GM19395 (cell line): Measurements from ENCODE around the gene ADCY3.
"Not testable (repeated sequence)": the region's sequence is repeated elsewhere in the genome, so short reads cannot be mapped to it uniquely, and the experiment has no call there.

Source experiments
- ATAC-seq: cut with Tn5 transposase; IDR thresholded peaks from one replicate; pipeline ENCODE4 v1.9.1; 2021; ENCODE audit warnings: mild to moderate bottlenecking, moderate library complexity; ENCODE audit not compliant: unreplicated experiment

Gene ADCY3

DNA sequence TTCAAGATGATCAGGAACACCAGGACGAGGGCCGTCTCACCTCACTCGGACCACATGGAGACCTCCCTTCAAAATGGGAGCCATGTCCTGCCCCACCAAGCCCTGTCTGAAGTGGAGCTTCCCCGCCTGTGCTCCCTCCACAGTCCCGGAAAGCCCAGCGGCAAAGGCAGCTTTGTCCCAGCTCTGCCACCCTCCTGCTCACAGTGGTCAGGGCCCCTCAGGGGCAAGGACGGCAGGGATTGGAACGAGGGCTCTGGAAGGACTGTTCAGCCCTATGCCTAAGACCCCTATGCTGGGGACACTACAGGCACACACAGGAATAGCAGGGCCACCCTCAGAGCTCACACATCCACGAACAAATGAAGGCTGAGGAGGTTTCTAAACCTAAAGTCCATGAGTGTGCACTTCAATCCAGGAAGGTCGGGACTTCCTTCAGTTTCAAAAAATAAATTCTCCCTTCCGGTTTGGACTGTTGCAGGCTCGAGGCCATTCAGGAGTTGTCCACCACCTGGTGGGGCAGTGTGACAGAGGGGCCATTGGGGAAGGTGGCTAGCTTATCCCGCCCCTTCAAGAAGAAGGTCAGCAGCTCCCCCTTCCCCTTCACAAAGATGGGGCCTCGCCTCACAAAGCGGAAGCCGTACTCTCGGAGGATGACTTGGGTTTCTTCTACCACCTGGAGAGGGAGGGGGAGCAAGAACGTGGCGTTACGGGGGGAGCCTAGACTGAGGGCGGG, 100.4 kb downstream of the ADCY3 start:
- no peak for ATAC-seq

DNA sequence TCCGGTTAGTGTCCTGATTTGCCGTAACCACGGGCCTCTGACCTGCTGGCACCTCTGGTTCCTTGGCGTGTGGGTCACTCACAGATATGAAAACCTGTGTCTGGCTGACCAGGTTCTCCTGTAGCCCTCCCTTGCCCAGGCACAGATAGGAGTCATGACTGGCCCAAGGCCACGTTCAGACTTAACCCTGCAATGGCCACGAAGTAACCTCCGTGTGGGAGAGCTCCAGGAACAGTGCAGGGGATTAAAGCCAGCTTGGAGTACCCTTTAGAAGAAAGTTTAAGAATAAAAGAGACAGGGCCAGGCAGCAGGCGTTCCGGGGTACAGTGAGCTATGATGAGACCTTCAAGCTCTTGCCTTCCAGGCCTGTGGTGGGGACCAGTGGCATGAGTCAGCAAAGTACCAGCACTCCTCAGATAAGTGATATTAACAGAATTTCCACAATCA, 101.3 kb downstream of the ADCY3 start:
- ATAC-seq = no peak

DNA sequence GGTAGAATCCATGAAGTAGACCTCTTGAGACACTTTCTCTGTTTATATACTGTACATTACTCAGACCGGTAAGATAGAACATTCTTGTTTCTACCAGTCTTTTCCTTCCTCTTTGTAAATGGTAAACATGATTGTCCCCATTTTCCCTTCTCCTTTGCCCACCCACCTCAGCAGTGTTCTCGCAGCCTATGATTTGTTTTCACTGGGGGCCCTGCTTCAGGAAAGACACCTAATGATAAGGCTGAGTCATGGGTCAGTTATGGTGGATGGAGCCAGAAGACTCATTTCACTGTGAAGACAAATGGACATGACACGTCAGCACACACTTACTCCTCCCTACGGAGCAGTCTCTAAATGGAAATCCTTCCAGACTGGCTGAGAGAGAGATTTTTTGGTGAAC, 103.2 kb downstream of the ADCY3 start:
- no peak for ATAC-seq

DNA sequence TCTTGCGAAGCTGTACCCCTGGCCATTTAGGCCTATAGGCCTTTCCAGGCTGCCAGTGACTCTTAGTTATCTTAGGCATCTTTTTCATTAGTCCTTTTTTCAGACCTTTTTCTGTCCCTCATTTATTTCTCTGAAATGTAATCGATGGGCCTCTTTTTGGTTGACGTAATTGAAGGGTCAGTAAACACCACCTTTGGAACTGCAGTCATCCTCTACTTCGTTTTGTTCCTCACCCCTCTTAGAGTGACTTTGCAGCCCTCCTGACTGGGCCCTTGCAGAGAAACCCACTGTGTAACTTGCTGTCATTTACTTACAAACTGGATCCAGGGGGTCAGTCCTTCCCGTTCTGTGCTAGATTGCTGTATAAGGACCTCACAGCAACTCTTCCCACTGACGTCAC, 103.6 kb downstream of the ADCY3 start:
- no peak for ATAC-seq

DNA sequence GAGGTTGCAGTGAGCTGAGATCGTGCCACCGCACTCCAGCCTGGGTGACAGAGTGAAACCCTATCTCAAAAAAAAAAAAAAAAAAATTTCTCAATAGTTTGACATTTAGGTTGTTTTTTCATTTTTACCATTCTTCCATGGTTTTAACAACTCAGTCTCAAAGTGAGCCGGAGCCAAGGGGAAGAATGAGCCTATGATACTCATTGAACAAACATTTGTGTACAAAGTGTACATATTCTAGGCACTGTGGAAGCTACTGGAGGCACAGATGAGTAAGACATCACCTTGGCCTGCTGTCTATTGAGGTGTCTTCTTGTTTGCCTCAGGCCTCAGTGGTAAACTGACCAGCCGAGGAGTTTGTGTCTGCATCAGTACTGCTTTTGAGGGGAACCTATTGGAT, 104.9 kb downstream of the ADCY3 start:
- ATAC-seq = no peak

DNA sequence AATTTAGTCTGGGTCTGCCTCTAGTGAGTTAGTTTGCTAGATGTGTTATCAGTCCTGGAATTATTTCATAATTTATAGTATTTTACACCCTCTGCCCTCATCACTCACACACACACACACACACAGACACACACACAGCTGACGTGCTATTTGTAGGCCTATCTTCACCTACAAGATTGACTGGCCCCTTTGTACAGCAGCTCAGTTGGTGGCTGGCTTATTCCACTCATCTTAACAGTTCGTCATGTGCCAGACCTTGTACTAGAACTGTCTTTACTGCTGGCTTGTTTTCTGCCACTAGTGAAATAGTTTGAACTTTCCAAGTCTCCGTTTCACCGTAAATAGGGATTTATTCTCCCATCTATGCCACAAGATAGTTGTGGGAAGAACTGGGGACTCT, 105.5 kb downstream of the ADCY3 start:
- no peak for ATAC-seq

DNA sequence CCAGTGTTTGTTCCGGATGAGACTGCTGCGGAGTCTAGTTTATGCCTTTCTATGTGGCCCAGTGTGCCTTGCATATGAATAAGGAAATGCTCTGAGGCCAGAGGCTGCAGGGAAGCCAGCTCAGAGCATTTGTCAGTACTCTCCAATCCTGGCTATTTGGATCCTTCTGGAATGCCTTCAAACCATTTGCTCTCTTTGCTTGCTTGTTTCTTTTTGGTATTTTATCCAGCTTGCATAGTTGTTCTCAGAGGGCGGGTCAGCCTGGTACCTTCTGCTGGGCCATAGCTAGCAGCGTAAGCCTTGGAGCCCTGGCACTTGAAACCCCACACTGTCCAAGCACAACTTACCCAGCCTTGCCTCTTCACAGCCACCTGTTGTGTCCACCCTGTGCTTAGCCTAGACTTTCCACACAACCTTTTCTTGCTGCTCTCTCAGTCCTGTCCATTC, 106.3 kb downstream of the ADCY3 start:
- no peak for ATAC-seq

DNA sequence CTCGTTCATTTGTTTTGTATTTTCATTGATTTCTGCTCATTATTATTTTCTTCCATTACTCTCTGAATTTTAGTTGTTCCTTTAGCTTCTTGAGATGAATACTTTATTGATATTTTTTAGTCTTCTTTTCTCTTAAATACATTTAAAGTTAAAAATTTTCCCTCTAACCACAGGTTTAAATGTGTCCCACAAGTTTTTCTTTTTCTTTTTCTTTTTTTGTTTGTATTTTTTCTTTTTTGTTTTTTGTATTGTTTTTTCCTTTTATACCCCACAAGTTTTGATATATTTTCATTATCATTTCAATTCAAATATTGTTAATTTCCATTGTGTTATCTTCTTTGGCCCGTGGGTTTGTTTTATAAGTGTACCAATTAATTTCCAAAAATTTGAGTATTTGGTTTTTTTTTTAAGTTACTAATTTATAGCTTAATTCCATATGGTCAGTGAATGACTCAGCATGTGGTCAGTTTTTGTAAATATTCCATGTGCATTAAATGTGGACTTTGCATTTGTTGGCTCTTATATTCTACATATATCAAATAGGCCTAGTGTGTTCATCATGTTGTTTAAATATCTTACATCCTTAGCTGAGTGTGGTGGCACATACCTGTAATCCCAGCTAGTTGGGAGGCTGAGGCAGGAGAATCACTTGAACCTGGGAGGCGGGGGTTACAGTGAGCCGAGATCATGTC, 110.6 kb downstream of the ADCY3 start:
- ATAC-seq = no peak

DNA sequence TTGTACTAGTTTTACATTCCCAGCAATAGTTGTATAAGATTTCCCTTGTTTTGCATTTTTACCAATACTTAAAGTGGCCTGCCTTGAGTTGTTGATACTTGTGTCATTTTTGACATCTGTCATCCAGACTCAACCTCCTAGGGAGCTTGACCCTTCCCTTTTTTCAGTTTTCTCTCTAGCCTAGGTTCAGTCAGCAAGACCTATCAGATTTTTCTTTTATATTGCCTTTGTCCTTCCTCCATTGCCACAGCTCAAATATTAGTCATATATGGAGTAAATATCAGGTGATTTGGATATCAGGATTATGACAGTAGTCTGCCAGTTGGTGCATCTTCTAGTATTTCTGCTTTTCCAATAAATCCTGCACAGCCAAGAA, 113.4 kb downstream of the ADCY3 start:
- ATAC-seq = no peak

DNA sequence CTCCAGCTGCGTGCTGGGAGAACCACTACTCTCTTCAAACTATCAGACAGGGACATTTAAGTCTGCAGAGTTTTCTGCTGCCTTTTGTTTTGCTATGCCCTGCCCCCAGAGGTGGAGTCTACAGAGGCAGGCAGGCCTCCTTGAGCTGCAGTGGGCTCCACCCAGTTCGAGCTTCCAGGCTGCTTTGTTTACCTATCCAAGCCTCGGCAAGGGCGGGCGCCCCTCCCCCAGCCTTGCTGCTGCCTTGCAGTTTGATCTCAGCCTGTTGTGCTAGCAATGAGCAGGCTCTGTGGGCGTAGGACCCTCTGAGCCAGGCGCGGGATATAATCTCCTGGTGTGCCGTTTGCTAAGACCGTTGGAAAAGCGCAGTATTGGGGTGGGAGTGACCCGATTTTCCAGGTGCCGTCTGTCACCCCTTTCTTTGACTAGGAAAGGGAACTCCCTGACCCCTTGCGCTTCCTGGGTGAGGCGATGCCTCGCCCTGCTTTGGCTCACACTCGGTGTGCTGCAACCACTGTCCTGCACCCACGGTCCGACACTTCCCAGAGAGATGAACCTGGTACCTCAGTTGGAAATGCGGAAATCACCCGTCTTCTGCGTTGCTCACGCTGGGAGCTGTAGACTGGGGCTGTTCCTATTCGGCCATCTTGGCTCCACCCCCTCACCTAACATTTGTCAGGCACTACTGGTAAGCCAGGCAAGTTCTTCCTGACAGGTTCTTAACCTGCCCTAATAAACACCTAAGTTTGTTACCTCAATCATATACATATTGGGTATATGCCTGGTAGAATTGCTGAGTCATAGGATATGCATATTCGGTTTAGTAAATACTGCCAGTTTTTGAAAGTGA, 114.0 kb downstream of the ADCY3 start:
- ATAC-seq = not testable (repeated sequence)

DNA sequence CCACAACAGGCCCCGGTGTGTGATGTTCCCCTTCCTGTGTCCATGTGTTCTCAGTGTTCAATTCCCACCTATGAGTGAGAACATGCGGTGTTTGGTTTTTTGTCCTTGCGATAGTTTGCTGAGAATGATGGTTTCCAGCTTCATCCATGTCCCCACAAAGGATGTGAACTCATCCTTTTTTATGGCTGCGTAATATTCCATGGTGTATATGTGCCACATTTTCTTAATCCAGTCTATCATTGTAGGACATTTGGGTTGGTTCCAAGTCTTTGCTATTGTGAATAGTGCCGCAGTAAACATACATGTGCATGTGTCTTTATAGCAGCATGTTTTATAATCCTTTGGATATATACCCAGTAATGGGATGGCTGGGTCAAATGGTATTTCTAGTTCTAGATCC, 119.5 kb downstream of the ADCY3 start:
- not testable (repeated sequence) for ATAC-seq

DNA sequence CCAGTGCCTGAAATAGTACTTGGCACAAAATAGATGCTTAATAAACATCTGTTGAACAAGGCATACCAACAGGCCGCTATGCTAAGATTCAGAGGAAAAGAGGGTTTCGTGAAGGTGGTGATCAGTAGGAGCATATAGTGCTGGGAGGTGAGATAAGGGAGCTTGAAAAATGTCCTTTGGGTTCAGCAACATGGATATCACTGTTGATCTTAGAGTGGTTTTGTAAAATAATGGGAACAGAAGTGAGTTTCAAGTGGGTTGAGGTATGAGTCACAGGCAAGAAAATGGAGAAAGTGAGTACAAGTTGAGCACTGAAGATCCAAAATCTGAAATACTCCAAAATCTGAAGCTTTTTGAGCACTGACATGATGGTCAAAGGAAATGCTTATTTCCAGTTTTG, 122.4 kb downstream of the ADCY3 start:
- ATAC-seq = no peak

DNA sequence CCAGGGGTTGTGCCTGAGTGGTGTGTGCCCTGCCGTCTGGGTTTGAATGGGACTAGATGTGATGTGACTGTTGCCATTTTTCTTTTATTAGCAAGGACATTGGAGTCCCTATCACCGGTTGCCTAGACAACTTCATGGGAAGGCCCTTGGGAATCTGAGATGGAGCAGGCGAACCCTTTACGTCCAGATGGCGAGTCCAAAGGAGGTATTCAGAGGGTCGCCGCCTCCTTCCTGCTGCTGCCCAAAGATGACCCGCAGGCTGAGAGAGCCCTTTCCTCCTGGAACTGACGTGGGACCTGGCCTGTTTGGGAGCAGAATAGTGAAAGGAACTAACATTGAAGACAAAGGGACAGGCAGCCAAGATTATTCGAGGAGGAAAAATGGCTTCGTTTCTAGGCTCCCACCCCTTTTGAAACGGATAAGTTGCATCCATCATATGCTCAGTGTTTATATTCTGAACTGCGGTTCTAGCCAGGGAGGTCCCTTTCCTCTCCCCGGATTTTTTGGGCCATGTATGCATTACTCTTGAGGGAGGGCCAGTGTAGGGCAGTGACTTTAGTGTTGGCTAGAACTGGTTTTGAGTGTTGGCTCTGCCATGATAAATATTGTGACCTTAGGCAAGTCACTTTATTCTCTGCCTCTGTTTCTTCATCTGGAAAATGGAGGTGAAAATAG, 126.1 kb downstream of the ADCY3 start:
- ATAC-seq = no peak

DNA sequence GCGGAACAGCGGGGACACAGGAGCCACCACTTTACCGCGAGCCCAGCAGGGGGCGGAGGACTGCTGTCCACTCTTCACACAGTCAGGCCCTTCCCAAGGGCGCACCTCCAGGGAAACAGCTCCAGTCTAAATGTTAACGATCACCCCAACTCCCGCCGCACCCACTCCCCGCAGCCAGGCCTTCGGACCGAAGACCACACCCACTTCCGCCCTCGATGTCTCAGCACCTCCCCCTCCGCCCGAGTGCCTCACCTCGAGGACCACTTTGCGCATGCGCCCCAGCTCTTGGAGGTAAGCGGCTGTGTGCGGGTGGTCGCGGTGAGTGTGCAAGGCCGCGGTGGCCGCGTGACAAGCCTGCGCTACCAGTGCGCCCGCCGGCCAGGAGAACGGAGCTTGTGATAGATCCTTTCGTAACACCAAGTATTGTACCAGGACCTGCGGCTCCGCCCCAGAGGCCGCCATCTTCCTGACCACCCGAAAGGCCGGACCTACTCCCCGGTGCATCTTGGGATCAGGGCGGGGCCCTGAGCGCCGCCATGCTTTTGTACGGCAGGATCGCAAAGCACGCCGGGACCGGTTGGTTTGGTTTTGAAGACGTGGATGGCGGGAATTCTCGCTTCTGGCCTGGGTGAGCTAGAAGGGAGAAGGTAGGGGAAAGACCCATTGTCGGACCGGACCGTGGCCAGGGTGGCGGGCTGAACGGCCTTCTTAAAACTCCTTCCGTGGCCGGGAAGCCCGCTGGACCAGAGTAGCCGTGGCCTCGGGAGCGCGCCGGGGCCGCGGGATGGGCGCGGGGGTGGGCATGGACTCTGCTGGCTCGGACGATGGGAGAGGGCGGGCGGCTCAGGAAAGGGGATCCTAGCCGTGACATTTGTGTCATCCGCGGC, 126.9 kb downstream of the ADCY3 start, which contains the start of the genes CENPO and PTRHD1:
TSS of gene CENPO (plus strand) at position 552 of the 887 bp plus-strand sequence. CDS start 495 bp downstream, outside the sequence.
TSS of gene PTRHD1 (minus strand) at position 518 of the 887 bp plus-strand sequence. CDS start at position 504, 14 bp downstream.
- ATAC-seq = peak; percentile 93

DNA sequence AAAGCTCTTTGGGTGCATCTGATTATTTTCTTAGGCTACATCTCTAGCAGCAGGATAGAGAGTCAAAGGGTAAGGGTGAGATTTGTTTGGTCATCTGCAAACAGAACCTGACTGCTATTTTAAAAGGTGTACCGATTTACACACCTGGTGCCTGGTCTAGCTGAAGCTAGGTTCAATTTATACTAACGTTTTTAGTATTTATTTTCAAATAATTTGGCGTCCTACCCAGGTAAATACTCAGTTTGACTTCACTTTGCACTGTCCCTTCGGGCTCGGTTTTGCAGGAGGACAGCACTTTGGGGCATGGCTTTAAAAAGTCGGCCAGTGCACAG, 127.5 kb downstream of the ADCY3 start:
- peak; percentile 37 for ATAC-seq

DNA sequence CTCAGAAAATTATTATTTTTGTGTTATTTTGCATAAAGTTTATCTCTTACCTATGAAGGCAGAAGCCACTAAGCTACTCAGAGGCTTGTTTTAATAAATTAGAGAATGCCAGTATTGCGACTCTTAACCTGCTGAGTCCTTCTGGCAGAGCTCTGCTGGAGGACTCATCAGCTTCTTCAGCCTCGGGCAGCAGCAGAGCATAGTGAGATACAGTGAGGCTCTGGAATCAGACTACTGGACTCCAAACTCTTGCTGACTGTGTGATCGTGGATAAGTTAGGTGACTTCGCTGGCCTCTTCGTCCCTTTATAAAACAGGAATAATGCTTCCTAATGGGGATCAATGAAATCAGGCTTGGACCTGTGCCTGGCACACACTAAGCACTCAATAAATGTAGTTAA, 128.6 kb downstream of the ADCY3 start:
- no peak for ATAC-seq

DNA sequence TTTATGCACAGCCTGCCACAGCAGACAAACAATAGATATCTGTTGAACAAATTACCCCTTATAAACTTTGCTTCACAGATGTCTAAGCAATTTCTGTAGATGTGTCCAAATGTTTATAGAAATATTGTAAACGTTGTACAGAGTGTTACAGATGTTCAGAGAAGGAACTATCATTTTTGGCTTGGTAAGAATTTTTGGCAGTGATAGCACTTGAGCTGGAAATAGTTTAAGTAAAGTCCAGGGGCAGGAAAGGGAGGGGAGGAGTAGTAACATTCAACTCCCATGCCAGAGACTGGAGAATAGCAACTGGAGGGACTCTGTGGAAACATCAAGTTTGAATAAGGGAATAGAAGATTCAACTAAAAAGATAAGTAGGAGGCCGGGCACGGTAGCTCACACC, 131.2 kb downstream of the ADCY3 start:
- ATAC-seq = no peak

DNA sequence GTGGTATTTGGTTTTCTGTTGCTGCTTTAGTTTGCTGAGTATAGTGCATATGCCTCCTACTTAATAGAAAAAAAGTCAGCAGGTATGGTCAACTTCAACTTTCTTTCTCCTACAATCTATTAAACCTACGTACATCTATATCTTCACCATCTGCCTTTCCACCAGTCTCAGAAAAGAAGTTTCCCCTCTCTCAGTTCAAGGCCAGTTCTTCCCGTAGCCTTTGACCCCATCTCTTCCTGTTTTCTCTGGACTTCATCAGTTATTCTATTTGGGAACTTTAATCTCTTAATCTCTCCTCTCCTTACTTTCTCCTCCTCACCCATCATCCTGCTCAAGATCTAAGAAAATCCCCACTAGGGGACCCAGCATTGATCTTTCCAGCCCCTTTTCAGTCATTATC, 132.5 kb downstream of the ADCY3 start:
- ATAC-seq = no peak

DNA sequence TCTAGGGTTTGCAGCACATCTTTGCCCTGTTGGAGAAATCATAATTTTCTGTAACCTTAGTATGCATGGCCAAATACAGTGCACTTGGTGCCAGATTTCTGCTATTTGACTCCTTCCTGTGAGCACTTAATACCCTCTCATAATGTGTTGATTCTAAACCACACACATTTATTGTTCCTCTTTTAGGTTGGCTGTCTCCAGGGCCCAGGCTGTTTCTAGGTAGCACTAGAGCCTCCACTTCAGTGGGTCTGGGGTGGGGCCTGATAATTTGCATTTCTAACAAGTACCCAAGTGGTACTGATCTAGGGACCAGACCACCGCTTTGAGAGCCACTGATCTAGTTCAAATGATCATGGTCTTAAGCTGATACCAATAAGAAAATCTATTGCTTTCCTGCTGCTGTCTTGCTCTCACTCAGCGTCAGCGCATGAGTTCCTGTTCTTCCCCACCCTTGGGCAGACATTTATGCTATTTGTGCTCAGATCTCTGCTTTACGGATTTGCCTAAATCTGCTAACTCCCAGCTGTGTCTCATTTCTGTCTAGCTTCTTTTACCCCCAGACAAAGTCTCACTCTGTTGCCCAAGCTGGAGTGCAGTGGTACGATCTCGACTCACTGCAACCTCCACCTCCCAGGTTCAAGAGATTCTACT, 134.2 kb downstream of the ADCY3 start:
- ATAC-seq = peak; percentile 92
